Measurements from ENCODE around the gene CXCL3.

DNA sequence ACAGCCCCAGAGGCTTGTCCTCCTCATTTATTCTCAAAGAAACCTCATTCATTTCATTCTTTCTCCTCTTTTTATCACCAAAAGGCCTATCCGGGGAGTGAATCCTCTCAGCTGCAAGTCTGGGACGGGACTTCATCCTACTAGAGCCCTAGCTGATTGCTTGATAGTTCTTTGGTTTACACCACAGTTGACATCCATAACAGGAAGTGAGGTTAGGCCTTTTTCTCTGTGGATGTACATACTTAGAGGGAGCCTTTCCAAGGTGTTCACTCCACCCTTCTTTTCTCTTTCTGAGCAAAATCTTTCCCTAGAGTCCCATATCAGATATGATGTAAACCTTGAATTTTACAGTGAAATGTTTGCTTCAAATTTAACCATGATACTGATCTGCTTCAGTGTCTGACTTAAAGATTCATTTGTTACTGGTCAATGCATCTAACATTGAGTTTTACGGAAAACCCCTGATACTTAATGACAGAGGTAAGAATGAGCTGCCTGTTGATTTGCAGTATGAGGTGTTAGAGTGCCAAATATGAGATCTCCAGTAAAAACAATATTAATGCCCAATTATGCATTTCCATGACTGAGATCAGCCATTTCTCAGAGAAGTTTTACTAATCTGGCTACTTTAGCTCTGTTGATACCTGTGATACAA is 23.2 kb downstream of the CXCL3 start:
- TF ChIP-seq ELF4 (IDR thresholded peaks at IDR 0.05) (no peak), TARDBP (IDR thresholded peaks at IDR 0.05) (no peak), SP1 (IDR thresholded peaks at IDR 0.05) (no peak), FOXK2 (IDR thresholded peaks at IDR 0.05) (no peak), ARNT (IDR thresholded peaks at IDR 0.05) (no peak), L3MBTL2 (conservative IDR thresholded peaks at IDR 0.05) (no peak), BHLHE40 (IDR thresholded peaks at IDR 0.05; ENCODE audit: borderline replicate concordance) (no peak), NFRKB (IDR thresholded peaks at IDR 0.05) (no peak), PKNOX1 (IDR thresholded peaks at IDR 0.05) (no peak), FOXM1 (IDR thresholded peaks at IDR 0.05; ENCODE audit: borderline replicate concordance) (no peak), SUZ12 (IDR thresholded peaks at IDR 0.05) (no peak), FOXA1 (IDR thresholded peaks at IDR 0.05) (no peak), HDGF (IDR thresholded peaks at IDR 0.05; ENCODE audit: borderline replicate concordance) (no peak), ZNF384 (IDR thresholded peaks at IDR 0.05) (no peak)

Data from HEK293T (cell line).